OCI-LY1 (cell line): ENCODE results near the gene CIRBP.

Source experiments
- H2AFZ ChIP-seq: fragments of 200-600 bp; sonication (generic), shearing (Covaris generic); 2 replicates; pipeline ENCODE4 v1.6.0; 2014; ENCODE audit warnings: antibody characterized with exemption, mild to moderate bottlenecking, low read length
- H3F3A ChIP-seq: fragments of 200-600 bp; sonication (generic), shearing (Covaris generic); 2 replicates; pipeline ENCODE4 v1.6.0; 2014; ENCODE audit warnings: mild to moderate bottlenecking, antibody characterized with exemption, low read length, moderate library complexity; ENCODE audit not compliant: insufficient read depth
- H3K27ac ChIP-seq: fragments of 200-600 bp; sonication (generic); 2 replicates; pipeline ENCODE4 v1.5.1; 2014; ENCODE audit warnings: low read length, mixed run types, mild to moderate bottlenecking, low read depth; ENCODE audit not compliant: poor library complexity, severe bottlenecking
- H3K27me3 ChIP-seq: fragments of 200-600 bp; sonication (generic); 2 replicates; pipeline ENCODE4 v1.6.0; 2014; ENCODE audit warnings: antibody characterized with exemption, mild to moderate bottlenecking, low read length, moderate library complexity; ENCODE audit not compliant: insufficient read depth
- H3K36me3 ChIP-seq: fragments of 200-600 bp; sonication (generic); 2 replicates; pipeline ENCODE4 v1.6.1; 2014; ENCODE audit warnings: mild to moderate bottlenecking, antibody characterized with exemption, low read length, moderate library complexity, mixed read lengths; ENCODE audit not compliant: insufficient read depth
- H3K4me1 ChIP-seq: fragments of 200-600 bp; sonication (generic); 2 replicates; pipeline ENCODE4 v1.5.1; 2014; ENCODE audit warnings: mild to moderate bottlenecking, low read length, moderate library complexity; ENCODE audit not compliant: insufficient read depth, severe bottlenecking
- H3K4me2 ChIP-seq: fragments of 200-600 bp; sonication (generic), shearing (Covaris generic); 2 replicates; pipeline ENCODE4 v1.6.1; 2014; ENCODE audit warnings: low read length
- H3K4me3 ChIP-seq: fragments of 200-600 bp; sonication (generic); 2 replicates; pipeline ENCODE4 v1.5.1; 2014; ENCODE audit warnings: low read length, low read depth, mild to moderate bottlenecking, mixed read lengths; ENCODE audit not compliant: poor library complexity, severe bottlenecking
- H3K79me2 ChIP-seq: fragments of 200-600 bp; shearing (Covaris generic); 2 replicates; pipeline ENCODE4 v1.6.1; 2016; ENCODE audit warnings: mixed run types, low read length, mixed read lengths; ENCODE audit not compliant: insufficient read depth
- H3K9ac ChIP-seq: fragments of 200-600 bp; sonication (generic), shearing (Covaris generic); 2 replicates; pipeline ENCODE4 v1.6.1; 2014; ENCODE audit warnings: mild to moderate bottlenecking, low read length, mixed read lengths
- H3K9me2 ChIP-seq: fragments of 200-600 bp; sonication (generic), shearing (Covaris generic); 2 replicates; pipeline ENCODE4 v1.6.1; 2014; ENCODE audit warnings: low read depth, mild to moderate bottlenecking, low read length, mixed read lengths
- H3K9me3 ChIP-seq: fragments of 200-600 bp; shearing (Covaris generic); 2 replicates; pipeline ENCODE4 v1.6.1; 2014; ENCODE audit warnings: low read length, mixed read lengths
- H4K20me1 ChIP-seq: fragments of 200-600 bp; sonication (generic), shearing (Covaris generic); 2 replicates; pipeline ENCODE4 v1.6.0; 2016; ENCODE audit warnings: mild to moderate bottlenecking, low read length; ENCODE audit not compliant: insufficient read depth
- EZH2 ChIP-seq: fragments of 200-600 bp; sonication (generic), shearing (Covaris generic); IDR thresholded peaks from 2 replicates; pipeline ENCODE4 v1.8.0; 2017; ENCODE audit warnings: borderline replicate concordance, mixed run types, mild to moderate bottlenecking, antibody characterized with exemption, low read length, moderate library complexity, mixed read lengths
- TF ChIP-seq, protein P1 (sequence below): fragments of 200-600 bp; sonication (generic), shearing (Covaris generic); IDR thresholded peaks from 2 replicates; pipeline ENCODE4 v1.5.1; 2017; ENCODE audit warnings: mild to moderate bottlenecking, antibody characterized with exemption, low read length, moderate library complexity, mixed read lengths

The CIRBP gene

DNA sequence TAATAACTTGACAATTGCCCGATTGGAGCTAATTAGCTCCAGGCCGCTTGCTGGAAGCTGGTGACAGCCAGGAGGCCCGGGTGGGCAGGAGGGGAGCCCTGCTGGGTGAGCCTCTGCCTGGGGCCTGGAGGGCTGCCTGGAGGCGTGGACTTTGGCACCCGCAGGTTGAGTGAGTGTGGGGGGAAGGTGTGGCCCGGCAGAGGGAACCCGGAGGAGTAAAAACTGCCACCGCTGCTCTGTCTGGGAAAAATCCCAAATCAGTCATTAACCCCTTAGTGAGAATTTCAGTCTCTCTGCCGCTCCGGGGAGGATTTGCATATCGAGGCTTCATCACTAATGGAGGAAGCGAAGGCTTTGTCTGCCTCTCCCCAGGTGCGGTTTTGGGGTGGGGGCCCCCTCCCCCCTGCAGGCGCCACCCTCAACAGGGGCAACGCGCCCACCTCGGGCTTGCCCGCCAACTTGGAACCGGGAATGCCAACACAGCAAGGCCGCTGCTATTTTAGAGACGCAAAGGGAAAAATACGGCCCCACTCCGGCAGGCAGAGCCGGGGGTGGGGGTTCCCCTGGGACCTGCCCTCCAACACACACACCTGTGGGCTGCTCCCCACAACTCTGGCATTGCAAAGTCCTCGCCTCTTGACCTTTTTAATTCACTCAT, 22.8 kb downstream of the CIRBP start:
- no peak for TF ChIP-seq EZH2
- TF ChIP-seq, protein P1, sequence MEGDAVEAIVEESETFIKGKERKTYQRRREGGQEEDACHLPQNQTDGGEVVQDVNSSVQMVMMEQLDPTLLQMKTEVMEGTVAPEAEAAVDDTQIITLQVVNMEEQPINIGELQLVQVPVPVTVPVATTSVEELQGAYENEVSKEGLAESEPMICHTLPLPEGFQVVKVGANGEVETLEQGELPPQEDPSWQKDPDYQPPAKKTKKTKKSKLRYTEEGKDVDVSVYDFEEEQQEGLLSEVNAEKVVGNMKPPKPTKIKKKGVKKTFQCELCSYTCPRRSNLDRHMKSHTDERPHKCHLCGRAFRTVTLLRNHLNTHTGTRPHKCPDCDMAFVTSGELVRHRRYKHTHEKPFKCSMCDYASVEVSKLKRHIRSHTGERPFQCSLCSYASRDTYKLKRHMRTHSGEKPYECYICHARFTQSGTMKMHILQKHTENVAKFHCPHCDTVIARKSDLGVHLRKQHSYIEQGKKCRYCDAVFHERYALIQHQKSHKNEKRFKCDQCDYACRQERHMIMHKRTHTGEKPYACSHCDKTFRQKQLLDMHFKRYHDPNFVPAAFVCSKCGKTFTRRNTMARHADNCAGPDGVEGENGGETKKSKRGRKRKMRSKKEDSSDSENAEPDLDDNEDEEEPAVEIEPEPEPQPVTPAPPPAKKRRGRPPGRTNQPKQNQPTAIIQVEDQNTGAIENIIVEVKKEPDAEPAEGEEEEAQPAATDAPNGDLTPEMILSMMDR = no peak
- H2AFZ ChIP-seq = no peak overlapping the region
- peaks cover 3% of the 10 kb centered on the region for H3K4me1 ChIP-seq
- H3K79me2 ChIP-seq = no peaks in the 10 kb centered on the region
- no peaks in the 10 kb centered on the region for H3K9me2 ChIP-seq
- 0 out of 2 replicates have a peak, but pooled peaks cover 17% of the 10 kb centered on the region for H3K27me3 ChIP-seq
- H3K9ac ChIP-seq = no peak overlapping the region
- H4K20me1 ChIP-seq = no peaks in the 10 kb centered on the region
- H3K9me3 ChIP-seq = no peaks in the 10 kb centered on the region
- H3F3A ChIP-seq = no peaks in the 10 kb centered on the region
- H3K4me3 ChIP-seq = no peak overlapping the region
- no peaks in the 10 kb centered on the region for H3K36me3 ChIP-seq
- no peak overlapping the region for H3K4me2 ChIP-seq
- no peak overlapping the region for H3K27ac ChIP-seq

DNA sequence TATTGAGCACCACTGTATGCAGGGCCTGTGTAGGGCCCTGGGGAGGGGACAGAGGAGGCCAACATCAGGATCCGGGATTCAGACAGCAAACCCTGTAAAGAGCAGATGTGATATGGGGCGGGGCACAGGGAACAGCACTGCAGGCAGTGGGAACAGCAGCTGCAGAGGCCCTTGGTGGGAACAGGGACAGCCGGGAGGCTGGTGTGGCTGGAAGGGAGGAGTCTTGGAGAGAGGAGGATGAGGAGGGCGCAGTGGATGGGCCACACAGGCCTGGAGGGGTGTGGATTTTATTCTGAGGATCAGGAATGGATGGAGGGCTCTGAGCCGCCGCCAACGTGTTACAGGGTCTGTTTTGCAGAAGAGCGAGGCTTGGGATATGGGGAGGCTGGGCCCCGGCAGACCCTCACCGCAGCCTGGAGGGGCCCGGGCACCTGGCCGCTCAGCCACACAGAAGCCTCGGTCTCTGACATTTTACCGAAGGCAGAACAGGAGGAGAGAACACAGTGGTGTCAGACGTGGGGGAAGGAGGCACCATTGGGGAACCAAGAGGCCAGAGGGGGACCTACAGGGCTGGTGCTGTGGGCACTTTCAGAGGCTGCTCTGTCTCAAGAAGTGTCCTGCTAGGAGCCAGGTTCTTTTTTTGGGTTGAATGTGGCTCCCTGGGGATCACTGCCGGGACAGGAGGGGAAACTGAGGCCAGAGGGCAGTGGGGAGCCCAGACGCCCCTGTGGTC, 23.5 kb downstream of the CIRBP start:
- TF ChIP-seq, protein P1 = no peak
- no peak for TF ChIP-seq EZH2
- Histone ChIP-seq H3K4me1 (peaks cover 3% of the 10 kb centered on the region), H3K9me2 (no peaks in the 10 kb centered on the region), H3K27me3 (0 out of 2 replicates have a peak, but pooled peaks cover 17% of the 10 kb centered on the region), H3K9ac (no peak overlapping the region), H3K79me2 (no peaks in the 10 kb centered on the region), H3K36me3 (no peaks in the 10 kb centered on the region), H3K9me3 (no peaks in the 10 kb centered on the region), H3F3A (no peaks in the 10 kb centered on the region), H4K20me1 (no peaks in the 10 kb centered on the region), H3K27ac (no peak overlapping the region), H3K4me2 (no peak overlapping the region), H3K4me3 (no peak overlapping the region), H2AFZ (no peak overlapping the region)

DNA sequence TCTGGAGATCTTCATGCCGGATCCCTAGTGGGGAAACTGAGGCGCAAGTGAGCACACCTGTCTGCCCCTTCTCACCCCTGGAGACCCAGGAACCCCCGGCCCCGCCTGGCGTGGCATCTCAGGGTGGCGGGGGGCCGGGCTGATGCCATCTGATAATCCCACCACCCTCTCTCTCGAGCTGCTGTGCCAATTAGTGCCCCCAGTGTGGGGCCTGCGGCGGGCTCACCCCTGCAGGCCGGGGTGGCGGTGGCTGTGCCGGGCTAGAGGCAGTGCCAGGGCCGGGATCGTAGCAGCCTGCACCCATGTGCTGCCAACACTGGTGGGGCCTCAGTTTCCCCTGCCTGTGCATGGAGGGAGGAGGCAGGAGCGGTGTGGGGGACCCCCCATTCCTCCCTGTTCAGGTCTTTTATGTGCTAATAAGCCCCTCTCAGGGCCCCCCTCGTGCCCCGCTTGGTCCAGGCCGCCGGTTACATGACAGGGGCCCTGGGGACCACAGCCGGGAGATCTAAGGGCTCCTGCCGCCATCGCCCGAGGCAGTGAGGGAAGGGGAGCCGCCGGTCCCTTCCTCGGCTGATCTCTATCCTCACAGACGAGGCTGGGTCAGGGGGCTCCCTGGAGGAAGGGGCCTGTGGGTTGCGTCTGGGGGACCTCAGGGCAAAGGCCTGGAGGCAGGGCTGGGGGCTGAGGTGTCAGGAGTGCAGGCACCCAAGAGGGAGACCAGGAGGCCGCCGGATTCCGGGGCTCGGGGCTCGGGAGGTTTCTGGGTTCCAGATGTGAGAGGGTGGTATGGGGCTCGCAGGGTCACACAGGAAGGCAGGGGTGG, 24.9 kb downstream of the CIRBP start:
- Histone ChIP-seq H3K27ac (no peak overlapping the region), H3K79me2 (no peaks in the 10 kb centered on the region), H3K4me2 (no peak overlapping the region), H3K27me3 (0 out of 2 replicates have a peak, but pooled peaks cover 7% of the 10 kb centered on the region), H3K4me1 (peaks cover 3% of the 10 kb centered on the region), H3F3A (no peaks in the 10 kb centered on the region), H3K9ac (no peak overlapping the region), H3K36me3 (no peaks in the 10 kb centered on the region), H3K9me3 (no peaks in the 10 kb centered on the region), H3K4me3 (no peak overlapping the region), H4K20me1 (no peaks in the 10 kb centered on the region), H3K9me2 (no peaks in the 10 kb centered on the region), H2AFZ (no peak overlapping the region)
- TF ChIP-seq, protein P1 = no peak
